ENCODE results near the gene TSPYL4.

Gene TSPYL4

DNA sequence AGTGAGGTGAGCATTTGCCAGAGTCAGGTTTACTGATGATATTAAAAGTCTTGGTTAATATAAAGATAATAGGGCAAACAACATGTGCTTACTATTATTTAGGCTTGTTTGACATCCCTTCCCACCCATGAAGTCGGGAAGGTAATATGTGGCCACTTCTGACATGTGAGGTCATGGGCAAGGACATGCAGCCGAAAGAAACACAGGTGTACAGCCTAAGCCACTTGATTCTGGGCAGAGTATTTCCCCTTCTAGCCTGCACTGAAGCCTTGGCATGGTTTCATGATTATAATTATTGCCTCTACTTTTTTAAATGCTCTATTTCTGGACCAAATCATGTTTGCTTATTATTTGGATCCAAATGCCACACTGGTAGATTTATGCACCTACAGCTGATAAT lies 52.3 kb downstream of the TSPYL4 start:
- Histone ChIP-seq H3K27ac (replicated peaks) (no peak overlapping the region), H3K4me3 (replicated peaks; ENCODE audit: insufficient read depth, low read length) (no peak overlapping the region), H3K27me3 (ENCODE audit: insufficient read depth, poor library complexity, severe bottlenecking) (no peaks in the 10 kb centered on the region)
- no peak for DNase-seq (ENCODE audit: low read depth in 1 of 2, low spot score in 1 of 2)
- TF ChIP-seq GABPA (IDR thresholded peaks at IDR 0.05; ENCODE audit: low read depth) = no peak
- TF ChIP-seq, protein P1, sequence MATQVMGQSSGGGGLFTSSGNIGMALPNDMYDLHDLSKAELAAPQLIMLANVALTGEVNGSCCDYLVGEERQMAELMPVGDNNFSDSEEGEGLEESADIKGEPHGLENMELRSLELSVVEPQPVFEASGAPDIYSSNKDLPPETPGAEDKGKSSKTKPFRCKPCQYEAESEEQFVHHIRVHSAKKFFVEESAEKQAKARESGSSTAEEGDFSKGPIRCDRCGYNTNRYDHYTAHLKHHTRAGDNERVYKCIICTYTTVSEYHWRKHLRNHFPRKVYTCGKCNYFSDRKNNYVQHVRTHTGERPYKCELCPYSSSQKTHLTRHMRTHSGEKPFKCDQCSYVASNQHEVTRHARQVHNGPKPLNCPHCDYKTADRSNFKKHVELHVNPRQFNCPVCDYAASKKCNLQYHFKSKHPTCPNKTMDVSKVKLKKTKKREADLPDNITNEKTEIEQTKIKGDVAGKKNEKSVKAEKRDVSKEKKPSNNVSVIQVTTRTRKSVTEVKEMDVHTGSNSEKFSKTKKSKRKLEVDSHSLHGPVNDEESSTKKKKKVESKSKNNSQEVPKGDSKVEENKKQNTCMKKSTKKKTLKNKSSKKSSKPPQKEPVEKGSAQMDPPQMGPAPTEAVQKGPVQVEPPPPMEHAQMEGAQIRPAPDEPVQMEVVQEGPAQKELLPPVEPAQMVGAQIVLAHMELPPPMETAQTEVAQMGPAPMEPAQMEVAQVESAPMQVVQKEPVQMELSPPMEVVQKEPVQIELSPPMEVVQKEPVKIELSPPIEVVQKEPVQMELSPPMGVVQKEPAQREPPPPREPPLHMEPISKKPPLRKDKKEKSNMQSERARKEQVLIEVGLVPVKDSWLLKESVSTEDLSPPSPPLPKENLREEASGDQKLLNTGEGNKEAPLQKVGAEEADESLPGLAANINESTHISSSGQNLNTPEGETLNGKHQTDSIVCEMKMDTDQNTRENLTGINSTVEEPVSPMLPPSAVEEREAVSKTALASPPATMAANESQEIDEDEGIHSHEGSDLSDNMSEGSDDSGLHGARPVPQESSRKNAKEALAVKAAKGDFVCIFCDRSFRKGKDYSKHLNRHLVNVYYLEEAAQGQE (IDR thresholded peaks at IDR 0.05; ENCODE audit: insufficient replicate concordance, low read depth) = no peak
- no peak for TF ChIP-seq POLR2AphosphoS5 (IDR thresholded peaks at IDR 0.05; ENCODE audit: low read depth)
- no peak for TF ChIP-seq SPI1 (IDR thresholded peaks at IDR 0.05; ENCODE audit: borderline replicate concordance, low read depth)
- TF ChIP-seq, protein P2, sequence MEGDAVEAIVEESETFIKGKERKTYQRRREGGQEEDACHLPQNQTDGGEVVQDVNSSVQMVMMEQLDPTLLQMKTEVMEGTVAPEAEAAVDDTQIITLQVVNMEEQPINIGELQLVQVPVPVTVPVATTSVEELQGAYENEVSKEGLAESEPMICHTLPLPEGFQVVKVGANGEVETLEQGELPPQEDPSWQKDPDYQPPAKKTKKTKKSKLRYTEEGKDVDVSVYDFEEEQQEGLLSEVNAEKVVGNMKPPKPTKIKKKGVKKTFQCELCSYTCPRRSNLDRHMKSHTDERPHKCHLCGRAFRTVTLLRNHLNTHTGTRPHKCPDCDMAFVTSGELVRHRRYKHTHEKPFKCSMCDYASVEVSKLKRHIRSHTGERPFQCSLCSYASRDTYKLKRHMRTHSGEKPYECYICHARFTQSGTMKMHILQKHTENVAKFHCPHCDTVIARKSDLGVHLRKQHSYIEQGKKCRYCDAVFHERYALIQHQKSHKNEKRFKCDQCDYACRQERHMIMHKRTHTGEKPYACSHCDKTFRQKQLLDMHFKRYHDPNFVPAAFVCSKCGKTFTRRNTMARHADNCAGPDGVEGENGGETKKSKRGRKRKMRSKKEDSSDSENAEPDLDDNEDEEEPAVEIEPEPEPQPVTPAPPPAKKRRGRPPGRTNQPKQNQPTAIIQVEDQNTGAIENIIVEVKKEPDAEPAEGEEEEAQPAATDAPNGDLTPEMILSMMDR (IDR thresholded peaks at IDR 0.05; ENCODE audit: insufficient read depth, low read length) = no peak

DNA sequence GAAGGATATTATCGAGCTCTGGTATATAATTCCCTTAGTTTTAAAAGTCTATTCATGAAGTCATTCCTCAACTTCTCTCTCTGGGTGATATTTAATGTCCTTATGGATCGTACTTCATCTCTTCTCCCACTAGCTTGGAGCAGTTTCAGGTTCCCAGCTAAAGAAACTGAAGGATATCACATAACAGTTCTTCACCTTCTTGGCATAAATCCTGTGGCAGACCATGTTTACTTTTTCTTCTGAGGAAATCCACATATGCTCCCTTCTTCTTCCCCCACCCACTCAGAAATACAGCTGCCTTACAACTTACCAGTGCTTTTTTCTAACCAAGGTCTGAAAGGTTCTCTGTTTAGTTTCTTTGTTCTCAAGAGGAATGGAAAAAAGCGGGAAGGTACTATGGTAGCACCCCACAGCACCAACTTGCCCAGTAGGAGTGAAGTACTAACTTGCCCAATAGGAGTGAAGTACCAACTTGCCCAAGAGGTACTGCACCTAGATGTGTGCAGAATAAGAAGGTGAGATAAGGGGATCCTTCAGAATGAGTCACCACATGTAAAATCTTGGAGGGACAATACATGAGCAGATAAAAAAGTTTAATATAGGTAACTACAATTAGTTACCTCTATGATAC lies 53.1 kb downstream of the TSPYL4 start:
- H3K27me3 ChIP-seq (ENCODE audit: insufficient read depth, poor library complexity, severe bottlenecking) = no peaks in the 10 kb centered on the region
- no peak for DNase-seq (ENCODE audit: low read depth in 1 of 2, low spot score in 1 of 2)
- TF ChIP-seq, protein P1 (IDR thresholded peaks at IDR 0.05; ENCODE audit: insufficient replicate concordance, low read depth) = no peak
- TF ChIP-seq, protein P2 (IDR thresholded peaks at IDR 0.05; ENCODE audit: insufficient read depth, low read length) = no peak
- TF ChIP-seq POLR2AphosphoS5 (IDR thresholded peaks at IDR 0.05; ENCODE audit: low read depth) (no peak), SPI1 (IDR thresholded peaks at IDR 0.05; ENCODE audit: borderline replicate concordance, low read depth) (no peak), GABPA (IDR thresholded peaks at IDR 0.05; ENCODE audit: low read depth) (no peak)
- no peak overlapping the region for H3K4me3 ChIP-seq (replicated peaks; ENCODE audit: insufficient read depth, low read length)
- H3K27ac ChIP-seq (replicated peaks) = no peak overlapping the region

All from HL-60 (cell line).